Metanephros (tissue), 1 donor: ENCODE measurements around the gene ANKRD13D. TPM values are rescaled to one million over a fixed set of nuclear protein-coding genes. Genes with fewer than 3 reads are reported as not detected.

Experiments used
- total RNA-seq: library from RNA; depleted of rRNA; stranded (reverse); fragments of >200 nt; gene quantifications from one replicate; pipeline ENCODE4 v1.2.3, GENCODE V29; 2014

The ANKRD13D gene
- 52.0 TPM for total RNA-seq

DNA sequence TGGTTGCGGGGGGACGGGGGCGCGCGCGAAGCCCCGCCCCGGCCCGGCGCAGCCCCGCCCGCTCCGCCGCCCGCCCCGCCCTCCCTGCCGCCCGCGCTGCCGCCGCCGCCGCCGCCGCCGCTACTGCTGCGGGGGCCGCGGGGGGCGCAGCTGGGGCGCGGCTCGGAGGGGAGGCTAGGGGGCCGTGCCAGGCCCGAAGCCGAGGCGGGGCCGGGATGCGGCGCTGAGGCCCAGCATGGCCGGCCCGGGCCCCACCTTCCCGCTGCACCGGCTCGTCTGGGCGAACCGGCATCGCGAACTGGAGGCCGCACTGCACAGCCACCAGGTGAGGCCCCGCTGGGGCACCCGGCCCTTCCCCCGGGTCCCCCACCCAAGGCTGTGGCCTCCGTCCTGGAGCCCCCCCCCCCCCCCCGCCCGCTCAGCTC, at the start of gene ANKRD13D:
TSS of gene ANKRD13D (plus strand) at position 78 of the 425 bp plus-strand sequence. CDS start at position 236, 158 bp downstream.

DNA sequence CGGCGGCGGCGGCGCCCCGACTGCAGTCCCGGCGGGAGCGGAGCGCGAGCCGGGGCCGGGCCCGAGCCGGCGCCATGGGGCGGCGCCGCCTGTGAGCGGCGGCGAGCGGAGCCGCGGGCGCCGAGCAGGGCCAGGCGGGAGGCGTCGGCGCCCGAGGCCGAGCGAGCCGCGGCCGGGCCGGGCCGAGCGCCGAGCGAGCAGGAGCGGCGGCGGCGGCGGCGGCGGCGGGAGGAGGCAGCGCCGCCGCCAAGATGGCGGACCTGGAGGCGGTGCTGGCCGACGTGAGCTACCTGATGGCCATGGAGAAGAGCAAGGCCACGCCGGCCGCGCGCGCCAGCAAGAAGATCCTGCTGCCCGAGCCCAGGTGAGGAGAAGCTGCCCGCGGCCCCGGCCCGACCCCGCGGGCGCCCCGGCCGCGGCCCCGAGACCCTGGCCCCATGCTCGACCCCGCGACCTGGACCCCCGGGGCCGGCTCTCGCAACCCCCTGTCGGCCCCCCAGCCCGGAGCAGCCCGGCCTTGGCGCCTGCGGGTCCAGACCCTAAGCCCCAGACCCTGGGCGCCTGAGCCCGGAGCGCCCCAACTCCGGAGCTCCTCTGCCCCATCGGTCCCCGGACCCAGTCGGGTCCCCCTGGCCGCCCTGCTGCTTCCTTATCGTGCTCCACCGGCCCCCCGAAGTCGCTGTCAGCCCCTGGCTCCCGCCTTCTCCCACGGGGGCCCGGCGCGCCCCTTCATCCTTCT, 22.5 kb upstream of the ANKRD13D start, which contains the start of gene GRK2:
TSS of gene GRK2 (plus strand) at position 25 of the 739 bp plus-strand sequence. CDS start at position 252, 227 bp downstream.

DNA sequence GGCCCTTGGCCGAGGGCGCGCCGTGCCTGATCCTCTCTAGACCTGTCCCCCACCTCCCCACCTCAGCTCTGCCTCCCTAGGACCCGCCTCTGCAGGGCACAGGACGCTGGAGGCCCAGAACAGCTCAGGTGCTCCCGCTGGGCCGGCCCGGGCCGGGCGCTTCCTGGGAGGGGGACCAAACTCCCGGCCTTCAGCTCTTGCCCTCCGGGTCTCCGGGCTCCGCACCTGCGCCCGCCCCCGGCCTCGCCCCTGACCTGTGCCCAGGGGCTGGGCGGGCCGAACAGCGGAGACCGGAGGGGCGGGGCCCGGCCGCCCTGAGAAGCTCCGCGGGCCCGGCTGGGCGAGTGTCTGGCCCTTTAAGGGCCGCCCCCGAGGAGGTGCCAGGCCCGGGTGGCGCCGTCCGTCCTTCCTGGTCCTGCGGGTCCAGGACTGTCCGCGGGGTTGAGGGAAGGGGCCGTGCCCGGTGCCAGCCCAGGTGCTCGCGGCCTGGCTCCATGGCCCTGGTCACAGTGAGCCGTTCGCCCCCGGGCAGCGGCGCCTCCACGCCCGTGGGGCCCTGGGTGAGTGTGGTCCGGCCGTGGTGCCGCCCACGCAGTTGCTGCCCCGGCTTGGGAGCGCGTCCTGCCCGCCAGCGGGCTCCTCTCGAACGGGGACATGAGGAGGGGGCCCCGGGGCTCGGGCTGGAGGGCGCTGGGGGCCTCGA, 14.2 kb downstream of the ANKRD13D start, which contains the start of gene SSH3:
TSS of gene SSH3 (plus strand) at position 399 of the 703 bp plus-strand sequence. CDS start at position 495, 96 bp downstream.

Other genes with a start within 250 kb of the ANKRD13D start
- 13.7 TPM for gene RHOD, start 232.5 kb upstream of the ANKRD13D start, total RNA-seq
- 70.5 TPM for gene KDM2A, start 170.0 kb upstream of the ANKRD13D start, total RNA-seq
- gene GRK2, start 22.8 kb upstream of the ANKRD13D start, total RNA-seq, result 39.3 TPM
- 22.5 TPM for gene SSH3, start 14.2 kb downstream of the ANKRD13D start, total RNA-seq
- 15.9 TPM for gene POLD4, start 64.2 kb downstream of the ANKRD13D start, total RNA-seq
- gene CLCF1, start 84.3 kb downstream of the ANKRD13D start, total RNA-seq, result 3.5 TPM
- gene RAD9A, start 102.7 kb downstream of the ANKRD13D start, total RNA-seq, result 22.3 TPM
- 144 TPM for gene PPP1CA, start 112.6 kb downstream of the ANKRD13D start, total RNA-seq
- 4.9 TPM for gene TBC1D10C, start 114.8 kb downstream of the ANKRD13D start, total RNA-seq
- gene CARNS1, start 126.4 kb downstream of the ANKRD13D start, total RNA-seq, result 8.8 TPM
- gene RPS6KB2, start 139.2 kb downstream of the ANKRD13D start, total RNA-seq, result 35.5 TPM
- gene PTPRCAP, start 148.4 kb downstream of the ANKRD13D start, total RNA-seq, result 2.5 TPM
- gene CORO1B, start 154.2 kb downstream of the ANKRD13D start, total RNA-seq, result 89.6 TPM
- not detected for gene GPR152, start 163.4 kb downstream of the ANKRD13D start, total RNA-seq
- 0.58 TPM for gene CABP4, start 166.1 kb downstream of the ANKRD13D start, total RNA-seq
- 56.6 TPM for gene TMEM134, start 179.9 kb downstream of the ANKRD13D start, total RNA-seq
- 65.4 TPM for gene AIP, start 193.7 kb downstream of the ANKRD13D start, total RNA-seq
- gene PITPNM1, start 216.1 kb downstream of the ANKRD13D start, total RNA-seq, result 60.2 TPM
- 38.0 TPM for gene CDK2AP2, start 218.9 kb downstream of the ANKRD13D start, total RNA-seq
- not detected for gene CABP2, start 234.1 kb downstream of the ANKRD13D start, total RNA-seq